Femur (tissue), 1 donor: ENCODE results near the gene ZNF624.
A peak's percentile ranks its signal among the peaks of the same experiment; 100 is the strongest.
"Not testable (repeated sequence)": the region's sequence is repeated elsewhere in the genome, so short reads cannot be mapped to it uniquely, and the experiment has no call there.

ENCODE experiments used
- DNase-seq: peaks from one replicate; pipeline ENCODE4 v3.0.0-alpha.2; 2017

The ZNF624 gene

DNA sequence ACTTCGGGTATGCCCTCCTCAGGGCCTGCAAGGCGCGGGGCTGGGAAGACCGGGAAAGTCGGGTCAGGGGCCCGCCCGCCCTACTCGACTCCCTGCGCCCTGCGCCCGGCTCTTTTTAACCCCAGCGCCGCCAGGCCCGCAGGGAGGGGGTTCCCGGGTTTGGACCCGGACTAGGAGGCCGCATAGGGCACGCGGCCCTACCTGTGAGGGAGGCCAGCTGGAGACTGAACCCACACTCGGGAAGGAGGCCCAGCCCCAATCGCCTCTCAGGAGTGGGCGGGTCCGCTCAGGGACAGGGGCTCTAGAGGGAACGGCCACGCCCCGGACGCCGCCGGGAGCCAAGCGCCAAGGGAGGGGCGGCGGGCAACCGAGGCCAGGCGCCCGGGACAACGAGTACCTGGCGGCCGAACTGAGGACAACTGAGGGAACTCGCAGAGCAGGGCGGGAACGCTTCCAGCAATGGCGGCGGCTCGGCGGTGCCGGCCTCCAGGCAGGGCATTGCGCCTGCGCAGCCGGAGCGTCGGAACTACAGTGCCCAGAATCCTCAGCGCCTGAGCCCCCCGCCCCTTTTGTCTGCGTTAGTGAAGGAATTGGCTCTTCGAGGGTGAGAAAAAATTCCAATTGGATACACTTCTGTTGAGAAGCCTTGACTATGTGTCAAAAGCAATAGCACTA, at the start of gene ZNF624:
Gene ZNF624, minus strand, starts transcription at position 484 of the 675 bp plus-strand sequence.
- peak; percentile 95 for DNase-seq

DNA sequence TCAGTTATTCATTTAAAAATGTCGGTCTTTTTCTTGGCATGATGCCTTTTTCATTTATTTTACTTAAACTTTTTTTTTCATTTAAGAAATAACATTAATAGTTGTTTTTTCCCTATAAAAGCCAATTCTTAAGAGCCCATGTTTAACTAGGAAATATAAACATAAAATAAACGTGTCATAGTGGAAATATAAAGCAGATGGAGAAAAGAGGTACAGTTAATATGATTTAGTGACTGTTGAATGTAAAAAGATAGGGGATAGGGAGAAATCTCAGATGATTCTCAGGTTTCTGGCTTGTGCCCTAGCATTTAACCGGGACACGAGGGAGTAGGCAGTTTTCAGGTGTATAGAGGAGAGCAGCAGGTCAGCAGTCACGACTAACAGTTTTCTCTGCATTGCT, 44.0 kb upstream of the ZNF624 start:
- not testable (repeated sequence) for DNase-seq

DNA sequence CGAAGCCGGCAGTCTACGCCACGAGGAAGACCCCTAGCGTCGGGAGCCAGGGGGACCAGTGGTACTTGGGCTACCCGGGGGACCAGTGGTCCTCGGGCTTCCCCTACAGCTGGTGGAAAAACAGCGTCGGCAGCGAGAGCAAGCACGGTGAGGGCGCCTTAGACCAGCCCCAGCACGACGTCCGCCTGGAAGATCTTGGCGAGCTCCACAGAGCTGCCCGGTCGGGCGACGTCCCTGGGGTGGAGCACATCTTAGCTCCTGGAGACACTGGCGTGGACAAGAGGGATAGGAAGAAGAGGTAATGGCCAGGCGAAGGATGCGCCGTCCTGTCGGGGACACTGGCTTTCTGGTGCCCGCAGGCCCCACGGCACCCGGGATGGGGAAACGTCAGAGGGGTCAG, 36.8 kb upstream of the ZNF624 start:
- DNase-seq, result not testable (repeated sequence)

DNA sequence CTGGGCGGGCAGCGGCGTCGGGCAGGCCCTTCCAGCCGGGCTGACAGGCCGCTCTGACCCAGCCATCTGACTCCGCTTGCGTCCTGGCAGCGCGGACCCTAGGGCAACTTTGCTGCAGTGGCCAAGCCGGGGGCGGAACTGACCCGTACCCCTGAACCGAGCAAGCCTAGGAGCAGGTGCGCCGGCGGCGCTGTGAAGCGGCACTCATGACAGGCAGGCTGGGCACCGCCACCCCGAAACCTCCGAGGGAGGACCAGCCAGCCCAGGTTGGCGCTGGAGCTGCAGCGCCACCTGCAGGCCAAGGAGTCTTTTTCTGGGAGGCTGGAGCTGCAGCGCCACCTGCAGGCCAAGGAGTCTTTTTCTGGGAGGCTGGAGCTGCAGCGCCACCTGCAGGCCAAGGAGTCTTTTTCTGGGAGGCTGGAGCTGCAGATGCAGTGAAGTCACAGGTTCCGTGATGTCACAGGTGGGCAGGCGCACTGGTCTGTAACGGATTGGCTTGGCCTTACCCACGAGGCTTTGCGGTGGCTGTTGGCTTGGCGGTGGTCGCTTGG, 36.2 kb upstream of the ZNF624 start, which contains the start of gene CCDC144A:
Gene CCDC144A, plus strand, starts transcription at position 511 of the 551 bp plus-strand sequence. CDS start 160 bp downstream, outside the sequence.
- DNase-seq, result not testable (repeated sequence)

DNA sequence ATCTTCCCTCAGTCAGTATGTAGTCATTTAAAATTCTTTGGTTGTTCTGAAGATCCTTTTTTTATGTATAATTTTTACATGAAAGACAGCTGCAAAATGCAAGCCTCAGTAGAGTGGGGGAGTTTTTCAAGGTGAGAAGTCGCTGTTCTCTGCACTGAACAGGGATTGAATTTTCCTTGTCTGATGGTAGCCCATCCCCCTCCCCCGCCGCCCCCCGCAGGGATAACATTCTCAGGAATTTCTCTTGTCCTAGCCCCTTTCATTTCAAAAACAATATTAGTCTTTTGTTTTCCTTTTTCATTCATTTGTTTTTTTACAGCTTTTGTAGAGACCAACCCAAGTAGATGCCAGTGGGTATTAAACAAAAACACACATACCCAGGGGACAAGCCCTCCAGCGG, 33.5 kb upstream of the ZNF624 start:
- DNase-seq, result not testable (repeated sequence)

DNA sequence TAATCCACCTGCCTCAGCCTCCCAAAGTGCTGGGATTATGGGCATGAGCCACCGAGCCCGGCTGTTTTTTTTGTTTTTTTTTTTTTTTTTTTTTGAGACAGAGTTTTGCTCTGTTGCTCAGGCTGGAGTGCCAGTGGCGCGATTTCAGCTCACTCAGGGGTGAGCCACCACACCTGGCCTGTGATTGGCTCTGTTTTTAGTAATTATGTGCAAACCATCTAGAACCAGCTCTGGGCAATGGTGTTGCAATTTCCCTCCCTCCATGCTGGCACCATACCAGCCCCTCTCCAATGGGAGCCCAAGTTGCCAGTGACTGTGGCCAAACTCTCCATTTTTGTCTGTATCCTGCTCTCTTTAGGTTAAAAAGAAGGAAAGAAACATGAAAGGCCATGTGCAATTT, 32.4 kb upstream of the ZNF624 start:
- not testable (repeated sequence) for DNase-seq

DNA sequence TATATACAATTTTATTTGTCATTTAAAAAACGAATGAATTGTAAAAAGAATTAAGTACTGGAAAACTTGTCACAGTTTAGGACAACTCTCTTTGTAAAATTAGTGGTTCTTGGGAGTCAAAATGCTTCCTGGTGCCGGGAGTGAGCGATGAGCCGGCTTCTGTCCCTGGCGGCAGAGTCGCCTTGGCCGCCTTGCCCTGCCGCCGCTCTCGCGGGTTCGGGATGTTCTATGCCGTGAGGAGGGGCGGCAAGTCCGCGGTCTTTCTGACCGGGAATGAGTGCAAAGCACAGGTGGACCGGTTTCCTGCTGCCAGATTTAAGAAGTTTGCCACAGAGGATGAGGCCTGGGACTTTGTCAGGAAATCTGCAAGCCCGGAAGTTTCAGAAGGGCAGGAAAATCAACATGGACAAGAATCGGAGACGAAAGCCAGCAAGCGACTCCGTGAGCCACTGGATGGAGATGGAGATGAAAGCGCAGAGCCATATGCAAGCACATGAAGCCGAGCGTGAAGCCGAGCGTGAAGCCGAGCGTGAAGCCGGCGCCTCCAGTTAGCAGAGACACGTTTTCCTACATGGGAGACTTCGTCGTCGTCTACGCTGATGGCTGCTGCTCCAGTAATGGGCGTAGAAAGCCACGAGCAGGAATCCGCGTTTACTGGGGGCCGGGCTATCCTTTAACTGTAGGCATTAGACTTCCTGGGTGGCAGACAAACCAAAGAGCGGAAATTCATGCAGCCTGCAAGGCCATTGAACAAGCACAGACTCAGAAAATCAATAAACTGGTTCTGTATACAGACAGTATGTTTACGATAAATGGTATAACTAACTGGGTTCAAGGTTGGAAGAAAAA, 29.9 kb upstream of the ZNF624 start:
- not testable (repeated sequence) for DNase-seq

DNA sequence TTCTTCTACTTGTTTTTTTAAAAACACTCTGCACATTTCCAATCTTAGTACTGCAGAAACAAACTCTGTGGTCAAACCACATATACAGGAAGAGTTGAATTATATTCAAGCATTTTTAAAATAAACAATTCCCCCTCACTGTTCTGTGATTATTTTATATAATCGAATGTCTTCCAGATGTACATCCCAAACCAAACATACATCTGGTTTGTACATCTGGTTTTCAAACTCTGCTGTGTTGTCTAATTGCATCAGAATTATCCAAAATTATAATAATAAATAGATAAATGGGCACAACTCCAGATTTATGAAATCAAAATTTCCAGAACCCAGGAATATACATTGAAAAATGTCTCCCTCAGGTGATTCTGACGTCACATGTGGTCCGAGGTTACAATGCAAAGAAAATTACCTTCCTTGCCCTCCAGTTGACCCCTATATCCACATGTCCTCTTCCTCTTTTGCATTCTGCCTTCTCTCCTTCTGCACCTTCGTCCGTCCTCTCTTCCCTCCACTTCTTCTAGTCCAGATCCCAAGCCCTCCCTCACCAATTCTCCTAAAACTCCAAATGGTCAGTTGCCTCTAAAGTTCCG, 23.1 kb upstream of the ZNF624 start:
- DNase-seq, result no peak

DNA sequence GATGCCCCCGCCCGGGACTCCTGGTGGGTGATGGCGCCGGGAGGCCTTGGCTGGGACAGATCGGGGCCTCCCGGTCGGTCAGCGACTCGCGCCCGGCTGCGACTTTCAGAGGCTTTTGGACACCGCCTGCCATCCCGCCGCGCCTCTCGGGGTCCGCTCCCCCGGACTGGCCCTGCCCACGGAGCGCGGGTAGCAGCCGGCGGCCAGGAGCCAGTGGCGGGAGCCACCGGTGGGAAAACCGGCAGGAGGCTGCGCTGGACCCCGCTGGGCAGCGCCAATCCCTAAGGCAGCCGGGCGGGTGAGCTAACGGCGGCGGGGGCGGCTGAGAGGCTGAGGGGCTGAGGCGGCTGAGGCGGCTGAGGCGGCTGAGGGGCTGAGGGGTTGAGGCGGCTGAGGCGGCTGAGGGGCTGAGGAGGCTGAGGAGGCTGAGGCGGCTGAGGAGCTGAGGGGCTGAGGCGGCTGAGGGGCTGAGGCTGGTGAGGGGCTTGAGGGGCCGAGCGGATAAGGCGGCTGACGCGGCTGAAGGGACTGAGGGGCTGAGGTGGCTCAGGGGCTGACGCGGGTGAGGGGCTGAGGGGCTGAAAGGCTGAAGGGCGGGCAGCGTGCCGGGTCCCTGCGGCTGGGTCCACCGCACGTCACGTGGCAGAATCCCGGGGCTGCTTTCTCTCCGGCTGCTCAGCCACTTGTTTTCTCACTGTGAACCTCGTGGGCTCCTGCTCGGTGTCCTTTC, 13.4 kb upstream of the ZNF624 start:
- DNase-seq, result peak; percentile 41

DNA sequence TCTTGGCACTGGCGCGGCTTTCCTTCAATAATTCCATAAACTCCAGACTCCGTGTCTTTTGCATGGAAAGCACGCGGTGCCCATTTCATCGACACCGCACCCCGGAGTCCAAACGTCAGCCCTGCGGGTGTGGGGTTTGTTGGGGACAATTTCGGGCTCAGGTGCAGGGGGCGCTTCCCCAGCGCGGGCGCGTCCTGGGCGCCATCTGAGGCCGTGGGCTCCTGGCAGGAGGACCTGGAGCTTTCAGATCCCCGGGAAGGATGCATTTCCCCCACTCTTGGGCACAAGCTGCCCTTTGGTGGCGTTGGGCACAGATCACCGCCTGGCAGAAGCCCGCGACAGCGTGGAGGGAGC, 12.9 kb upstream of the ZNF624 start:
- DNase-seq, result not testable (repeated sequence)

DNA sequence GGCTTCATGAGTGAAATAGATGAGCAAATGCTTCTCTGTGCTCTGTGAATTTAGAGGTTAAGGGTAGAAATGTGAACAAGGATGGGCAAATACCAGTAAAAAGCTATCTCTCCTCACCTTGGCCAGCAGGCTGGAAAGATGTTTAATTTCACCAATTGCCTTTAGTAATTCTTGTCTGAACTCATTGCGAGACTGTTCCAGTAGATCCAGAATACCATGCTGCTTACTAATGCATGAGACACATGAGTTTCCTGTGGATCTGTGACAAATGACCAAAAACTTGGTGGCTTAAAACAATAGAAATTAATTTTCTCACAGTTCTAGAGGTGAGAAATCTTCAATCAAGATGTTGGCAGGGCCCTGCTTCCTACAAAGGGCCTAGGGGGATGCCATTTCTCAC, 9.3 kb upstream of the ZNF624 start:
- DNase-seq, result no peak

DNA sequence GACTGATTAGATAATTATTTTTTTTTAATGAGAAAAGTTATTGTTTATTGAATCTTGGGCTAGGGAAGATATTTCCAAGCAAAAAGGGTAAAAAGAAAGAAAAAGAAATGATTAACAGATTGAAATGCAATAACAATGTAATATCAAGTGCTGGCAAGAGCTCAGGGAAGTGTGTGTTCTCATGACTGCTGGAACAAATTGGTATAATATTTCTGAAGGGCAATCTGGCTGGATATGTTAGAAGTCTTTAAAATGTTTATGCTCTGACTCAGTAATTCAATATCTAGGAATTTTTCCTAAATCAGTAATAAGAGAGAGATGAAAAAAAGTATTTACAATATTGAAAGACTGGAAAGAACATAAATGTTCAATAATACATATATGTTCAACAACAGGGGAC, 7.6 kb upstream of the ZNF624 start:
- no peak for DNase-seq

DNA sequence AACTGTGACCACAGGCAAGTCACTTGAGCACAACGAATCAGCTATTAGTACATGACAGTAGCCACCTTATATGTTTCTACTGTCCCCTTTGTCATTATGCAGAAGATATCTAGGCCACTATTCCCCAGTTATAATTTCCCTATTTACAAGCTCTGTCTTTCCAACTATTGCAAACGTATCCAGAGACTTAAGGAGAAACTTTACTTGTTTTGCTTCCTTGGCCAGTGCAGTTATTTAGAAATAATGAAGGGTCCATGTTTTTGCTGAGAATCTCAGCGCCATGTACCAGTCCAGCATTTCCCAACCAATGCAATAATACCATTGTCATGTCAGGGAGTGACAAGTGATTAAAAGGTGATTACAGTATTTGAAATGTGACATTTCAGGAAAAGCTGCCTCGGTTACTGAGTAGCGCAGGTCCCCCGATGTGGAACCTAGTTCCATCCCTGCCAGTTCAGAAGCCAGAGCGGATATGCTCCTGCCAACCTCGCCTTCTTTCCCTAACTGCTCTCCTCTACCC, 743 bp downstream of the ZNF624 start:
- DNase-seq, result no peak

DNA sequence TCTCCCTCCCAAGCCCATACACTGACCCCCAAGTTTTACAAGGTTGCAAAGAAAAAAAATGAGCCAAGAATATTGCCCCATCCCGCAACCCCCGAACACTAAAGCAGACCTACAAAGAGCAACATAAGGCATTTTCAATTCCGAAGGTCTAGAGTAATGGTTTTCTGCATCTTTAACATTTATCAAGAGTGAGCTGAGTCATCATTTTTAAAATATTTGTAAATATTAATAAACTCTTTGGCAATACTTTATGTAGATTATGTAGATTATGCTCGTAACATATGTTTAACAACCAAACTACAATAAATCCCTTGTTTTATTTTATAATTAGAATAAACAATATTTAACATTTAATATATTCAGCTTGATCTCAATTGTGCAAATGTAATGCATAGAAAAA, 1.4 kb downstream of the ZNF624 start:
- DNase-seq, result no peak

DNA sequence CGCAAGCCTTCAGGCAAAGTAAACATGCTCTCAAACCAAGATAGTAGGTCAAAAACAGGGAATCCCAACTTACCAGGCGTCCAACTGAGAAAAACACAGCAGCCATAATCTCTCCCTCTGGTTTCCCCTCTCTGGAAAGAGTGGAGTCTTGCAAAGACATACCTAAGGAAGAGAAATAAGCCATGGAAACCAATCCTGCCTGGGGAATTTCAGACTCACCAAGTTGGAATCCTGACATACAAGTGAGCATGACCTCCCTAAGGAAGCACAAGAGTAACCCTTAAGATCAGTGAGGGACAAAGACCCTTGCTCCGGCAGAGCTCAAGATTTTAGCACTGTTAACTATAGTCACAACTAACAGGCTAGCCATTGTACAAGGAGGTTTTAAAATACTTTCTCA, 4.1 kb downstream of the ZNF624 start:
- no peak for DNase-seq

DNA sequence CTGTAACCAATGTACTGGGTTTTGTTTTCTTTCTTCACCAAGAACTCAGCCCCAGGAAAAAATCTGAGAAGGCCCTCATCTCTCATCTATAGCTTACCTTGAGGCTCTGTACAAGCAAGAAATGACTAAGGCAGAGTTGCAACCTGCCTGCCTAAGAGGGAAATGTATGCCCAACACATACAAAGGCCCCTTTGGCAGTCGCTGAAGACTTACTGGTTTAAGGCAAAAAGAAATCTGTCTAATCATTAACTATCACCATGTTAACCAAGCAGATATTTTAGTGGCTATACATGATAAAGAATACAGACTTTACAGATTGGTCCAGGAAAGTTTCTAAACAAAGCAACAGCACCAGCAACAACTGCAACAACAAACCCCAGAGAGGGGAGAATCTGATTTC, 14.2 kb downstream of the ZNF624 start:
- no peak for DNase-seq

DNA sequence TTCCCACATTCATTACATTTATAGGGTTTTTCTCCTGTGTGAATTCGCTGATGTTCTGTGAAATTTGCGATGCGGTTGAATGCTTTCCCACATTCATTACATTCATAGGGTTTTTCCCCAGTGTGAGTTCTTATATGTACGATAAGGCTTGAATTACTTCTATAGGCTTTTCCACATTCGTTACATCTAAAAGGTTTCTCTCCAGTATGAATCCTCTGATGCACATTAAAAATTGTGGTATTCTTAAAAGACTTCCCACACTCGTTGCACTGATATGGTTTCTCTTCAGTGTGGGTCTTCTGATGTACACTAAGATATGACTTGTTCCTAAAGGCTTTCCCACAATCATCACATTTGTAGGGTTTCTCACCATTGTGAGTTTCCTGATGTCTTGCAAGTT, 30.4 kb downstream of the ZNF624 start:
- DNase-seq, result no peak

DNA sequence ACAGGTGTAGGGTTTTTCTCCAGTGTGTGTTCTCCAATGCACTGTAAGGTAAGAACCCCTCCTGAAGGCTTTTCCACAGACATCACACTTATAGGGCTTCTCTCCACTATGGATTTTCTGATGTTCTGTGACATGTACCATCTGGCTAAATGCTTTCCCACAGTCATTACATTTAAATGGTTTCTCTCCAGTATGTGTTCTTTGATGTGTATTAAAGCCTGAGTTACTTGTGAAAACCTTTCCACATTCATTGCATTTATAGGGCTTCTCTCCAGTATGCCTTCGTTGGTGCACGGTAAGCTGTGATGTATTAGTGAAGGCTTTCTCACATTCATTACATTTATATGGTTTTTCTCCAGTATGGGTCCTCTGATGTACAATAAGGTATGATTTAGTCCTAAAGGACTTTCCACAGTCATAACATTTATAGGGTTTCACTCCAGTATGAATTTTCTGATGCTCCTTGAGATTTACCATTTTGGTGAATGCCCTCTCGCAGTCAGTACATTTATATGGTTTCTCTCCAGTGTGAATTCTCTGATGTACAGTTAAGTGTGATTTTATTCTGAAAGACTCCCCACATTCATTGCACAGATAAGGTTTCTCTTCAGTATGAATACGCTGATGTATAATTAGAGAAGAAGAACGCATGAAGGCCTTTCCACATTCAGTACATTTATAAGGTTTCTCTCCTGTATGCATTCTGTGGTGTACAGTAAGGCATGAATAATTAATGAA, 30.9 kb downstream of the ZNF624 start:
- DNase-seq, result no peak

DNA sequence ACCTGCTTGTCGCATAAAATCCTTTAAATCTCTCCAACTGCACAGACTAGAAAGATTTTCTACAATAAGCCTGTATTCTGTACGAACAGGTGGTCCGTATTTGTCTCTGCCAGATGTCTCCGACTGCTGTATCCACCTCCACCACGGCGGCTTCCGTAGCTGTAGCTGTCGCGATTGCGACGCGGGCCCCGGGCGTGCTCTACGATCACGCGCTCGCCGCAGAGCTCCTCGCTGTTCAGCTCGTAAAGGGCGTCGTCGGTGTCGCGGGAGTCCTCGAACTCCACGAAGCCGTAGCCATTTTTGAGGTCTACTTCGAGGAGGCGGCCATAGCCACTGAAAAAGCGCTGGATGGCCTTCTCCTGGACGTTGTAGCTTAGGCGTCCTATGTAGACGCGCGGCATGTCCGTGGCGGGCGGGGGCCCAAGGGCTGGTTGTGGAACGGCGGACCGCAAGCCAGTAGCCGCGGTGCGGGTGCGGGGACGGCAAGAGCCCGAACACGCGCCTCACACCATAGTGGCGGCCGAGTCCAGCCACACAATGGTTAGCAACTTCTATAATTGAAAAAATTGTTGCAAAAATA, 36.1 kb downstream of the ZNF624 start:
- no peak for DNase-seq

DNA sequence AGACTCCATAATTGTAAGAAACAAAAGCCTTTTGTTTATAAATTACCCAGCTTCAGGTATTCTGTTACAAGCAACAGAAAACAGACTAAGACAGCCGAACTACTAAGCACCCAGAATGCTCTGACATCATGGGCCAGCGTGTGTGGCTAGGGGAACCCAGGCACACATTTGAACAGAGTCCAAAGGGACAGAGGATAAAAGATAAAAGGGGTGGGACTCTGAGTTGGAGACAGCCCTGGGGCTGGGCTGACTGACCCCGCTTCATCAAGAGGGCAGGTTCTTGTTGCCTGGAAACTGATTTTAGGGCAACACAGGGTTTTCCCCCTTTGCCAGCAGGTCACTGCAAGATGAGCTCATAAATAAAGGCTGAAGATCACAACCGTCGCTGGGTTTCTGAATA, 54.1 kb downstream of the ZNF624 start:
- no peak for DNase-seq

DNA sequence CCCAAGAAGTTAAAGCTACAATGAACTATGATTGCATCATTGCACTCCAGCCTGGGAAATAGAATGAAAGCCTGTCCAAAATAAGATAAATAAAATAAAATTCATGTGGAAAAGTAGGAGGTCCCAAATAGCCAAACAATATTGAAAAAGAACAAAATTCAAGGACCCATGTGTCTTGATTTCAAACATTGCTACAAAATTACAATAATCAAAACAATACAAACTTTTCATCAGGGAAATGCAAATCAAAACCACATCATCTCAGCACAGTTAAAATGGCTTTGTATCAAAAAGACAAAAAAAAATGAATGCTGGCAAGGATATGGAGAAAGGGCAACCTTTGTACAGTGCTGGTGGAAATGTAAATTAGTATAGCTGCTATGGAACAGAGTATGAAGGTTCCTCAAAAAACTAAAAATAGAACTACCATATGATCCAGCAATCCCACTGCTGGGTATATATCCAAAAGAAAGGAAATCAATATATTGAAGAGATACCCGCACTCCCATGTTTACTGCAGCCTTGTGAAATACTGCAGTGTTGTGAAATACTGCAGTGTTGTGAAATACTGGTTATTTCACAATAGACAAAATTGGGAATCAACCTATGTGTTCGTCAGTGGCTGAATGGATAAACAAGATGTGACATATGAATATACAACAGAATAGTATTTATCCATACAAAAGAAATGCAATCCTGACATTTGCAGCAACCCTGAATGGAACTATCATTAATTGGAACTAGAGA, 60.1 kb downstream of the ZNF624 start:
- no peak for DNase-seq
